OCI-LY7 (cell line): ENCODE measurements around the gene CD1B. TPM values are rescaled to one million over a fixed set of nuclear protein-coding genes. Genes with fewer than 3 reads are reported as not detected.

Source experiments
- BruUV-seq: library from RNA; stranded (reverse); fragments of 400-500 nt; replicated peaks from 2 replicates; lab custom pipeline; 2021; lab: Mats Ljungman, UMichigan
- CTCF ChIA-PET: fragments of 300-600 bp; sonication (Branson Sonifier 250); formaldehyde crosslinking; loops from one replicate; lab custom pipeline; 2022; ENCODE audit warnings: antibody characterized with exemption; ENCODE audit not compliant: unreplicated experiment; lab: Charles Lee
- POLR2A ChIA-PET: fragments of 300-600 bp; sonication (Branson Sonifier 250); formaldehyde crosslinking; loops from one replicate; lab custom pipeline; 2022; ENCODE audit warnings: antibody characterized with exemption; lab: Charles Lee
- DNase-seq: peaks from one replicate; pipeline ENCODE4 v3.0.0-alpha.2; 2015; ENCODE audit warnings: low spot score
- H2AFZ ChIP-seq: fragments of 200-600 bp; sonication (generic), shearing (Covaris generic); 2 replicates; pipeline ENCODE4 v1.6.1; 2014; ENCODE audit warnings: mild to moderate bottlenecking, antibody characterized with exemption, low read length, moderate library complexity
- H3K27ac ChIP-seq: fragments of 200-600 bp; sonication (generic); 2 replicates; pipeline ENCODE4 v1.5.1; 2014; ENCODE audit warnings: mixed run types, low read depth, mild to moderate bottlenecking, moderate library complexity, low read length, inconsistent platforms; ENCODE audit not compliant: poor library complexity, severe bottlenecking
- H3K36me3 ChIP-seq: fragments of 200-600 bp; sonication (generic); 2 replicates; pipeline ENCODE4 v1.6.1; 2014; ENCODE audit warnings: mild to moderate bottlenecking, antibody characterized with exemption, low read length, moderate library complexity, mixed read lengths; ENCODE audit not compliant: insufficient read depth
- H3K4me1 ChIP-seq: fragments of 200-600 bp; sonication (generic); 2 replicates; pipeline ENCODE4 v1.5.1; 2014; ENCODE audit warnings: mild to moderate bottlenecking, low read length; ENCODE audit not compliant: insufficient read depth, poor library complexity, severe bottlenecking
- H3K4me2 ChIP-seq: fragments of 200-600 bp; sonication (generic); 2 replicates; pipeline ENCODE4 v1.6.1; 2014; ENCODE audit warnings: mild to moderate bottlenecking, low read length
- H3K4me3 ChIP-seq: fragments of 200-600 bp; sonication (generic); 2 replicates; pipeline ENCODE4 v1.5.1; 2014; ENCODE audit warnings: mild to moderate bottlenecking, low read depth, low read length; ENCODE audit not compliant: poor library complexity, severe bottlenecking
- H3K79me2 ChIP-seq: fragments of 200-600 bp; sonication (generic); 2 replicates; pipeline ENCODE4 v1.6.1; 2016; ENCODE audit warnings: low read depth, mild to moderate bottlenecking, low read length, moderate library complexity, mixed read lengths; ENCODE audit not compliant: insufficient read depth
- H3K9me2 ChIP-seq: fragments of 200-600 bp; sonication (generic); 2 replicates; pipeline ENCODE4 v1.6.1; 2016; ENCODE audit warnings: mild to moderate bottlenecking, low read length, mixed read lengths; ENCODE audit not compliant: insufficient read depth
- H3K9me3 ChIP-seq: fragments of 200-600 bp; sonication (generic); 2 replicates; pipeline ENCODE4 v1.6.1; 2014; ENCODE audit warnings: mild to moderate bottlenecking, mixed run types, low read length, mixed read lengths
- H4K20me1 ChIP-seq: fragments of 200-600 bp; sonication (generic); 2 replicates; pipeline ENCODE4 v1.6.1; 2014; ENCODE audit warnings: mild to moderate bottlenecking, antibody characterized with exemption, low read length, moderate library complexity, mixed read lengths; ENCODE audit not compliant: insufficient read depth
- CTCF ChIP-seq: fragments of 200-600 bp; sonication (generic); conservative IDR thresholded peaks from 2 replicates; pipeline ENCODE4 v1.5.1; 2014; ENCODE audit warnings: mild to moderate bottlenecking, antibody characterized with exemption, low read length, moderate library complexity, mixed read lengths
- EZH2phosphoT487 ChIP-seq: fragments of 200-600 bp; sonication (generic); IDR thresholded peaks from 2 replicates; pipeline ENCODE4 v1.6.1; 2018; ENCODE audit warnings: low read depth, borderline replicate concordance, mild to moderate bottlenecking, mixed run types, antibody characterized with exemption, low read length, moderate library complexity, mixed read lengths
- intact Hi-C: fragments of 100-400 bp; cut with micrococcal nuclease; formaldehyde crosslinking; loops from one replicate; pipeline ENCODE4 v1.10.0; 2022; ENCODE audit not compliant: unreplicated experiment
- total RNA-seq, 2 experiments: library from RNA; depleted of rRNA in 1 of 2; stranded (reverse); fragments of >200 nt in 1 of 2; shearing (Covaris generic) in 1 of 2; gene quantifications; 2 replicates each; pipeline ENCODE4 v1.2.3, GENCODE V29; 2014 to 2022

The CD1B gene
- total RNA-seq, 2 experiments from 2014 or later = not detected

- ChIA-PET CTCF (no interaction called here), POLR2A (no interaction called here)
- Histone ChIP-seq H3K79me2 (no peaks in the 10 kb centered on the region), H3K9me2 (no peaks in the 10 kb centered on the region), H3K9me3 (no peaks in the 10 kb centered on the region), H3K36me3 (no peaks in the 10 kb centered on the region), H3K4me1 (peaks cover 25% of the 10 kb centered on the region), H3K4me3 (no peak overlapping the region), H3K27ac (no peak overlapping the region), H3K4me2 (no peak overlapping the region), H4K20me1 (no peaks in the 10 kb centered on the region), H2AFZ (no peak overlapping the region)
- no peak for TF ChIP-seq EZH2phosphoT487
- TF ChIP-seq CTCF = no peak
- intact Hi-C loops = no loop called here
- no TSS peak for BruUV-seq
- no peak for DNase-seq
Measured at GRCh38 chr1:158331106-158331425, 265 bp downstream of the CD1B start.

- no peaks in the 10 kb centered on the region for H3K9me3 ChIP-seq
- intact Hi-C loops = loop anchor here (1.0 kb wide), 1 partner anchor 84 kb away; no protein-coding TSS in a partner anchor
- H3K79me2 ChIP-seq = no peaks in the 10 kb centered on the region
- no peak overlapping the region for H3K27ac ChIP-seq
- H3K4me1 ChIP-seq = peaks cover 25% of the 10 kb centered on the region
- H3K36me3 ChIP-seq = no peaks in the 10 kb centered on the region
- H3K4me3 ChIP-seq = no peak overlapping the region
- H2AFZ ChIP-seq = no peak overlapping the region
- no TSS peak for BruUV-seq
- CTCF ChIA-PET = interaction anchor here (2.0 kb wide), 2 partner anchors 83 to 127 kb away, joined by 13 to 15 read pairs; no protein-coding TSS in a partner anchor
- no peaks in the 10 kb centered on the region for H3K9me2 ChIP-seq
- no peak for TF ChIP-seq EZH2phosphoT487
- no peak for DNase-seq
- no peak overlapping the region for H3K4me2 ChIP-seq
- POLR2A ChIA-PET = interaction anchor here (1.0 to 1.2 kb wide), 2 partner anchors 83 to 127 kb away, joined by 3 read pairs; no protein-coding TSS in a partner anchor
- no peaks in the 10 kb centered on the region for H4K20me1 ChIP-seq
Measured at GRCh38 chr1:158330391-158331105, 783 bp downstream of the CD1B start.

- Histone ChIP-seq H3K4me1 (peaks cover 19% of the 10 kb centered on the region), H3K4me3 (no peak overlapping the region), H3K9me3 (no peaks in the 10 kb centered on the region), H3K9me2 (no peaks in the 10 kb centered on the region), H3K79me2 (no peaks in the 10 kb centered on the region), H3K36me3 (no peaks in the 10 kb centered on the region), H3K27ac (no peak overlapping the region), H3K4me2 (0 out of 2 replicates have a peak overlapping the region, but pooled peaks have one; percentile 24), H2AFZ (no peak overlapping the region), H4K20me1 (no peaks in the 10 kb centered on the region)
- no TSS peak for BruUV-seq
- DNase-seq = peak; percentile 68
- POLR2A ChIA-PET = interaction anchor here (1.0 to 1.2 kb wide), 3 partner anchors 29 to 126 kb away, joined by 3 read pairs; no protein-coding TSS in a partner anchor
- CTCF ChIA-PET = interaction anchor here (2.0 kb wide), 2 partner anchors 82 to 126 kb away, joined by 13 to 15 read pairs; no protein-coding TSS in a partner anchor
- TF ChIP-seq EZH2phosphoT487 (no peak), CTCF (peak; percentile 92)
- intact Hi-C loops = loop anchor here (1.0 kb wide), 2 partner anchors 83 to 125 kb away; no protein-coding TSS in a partner anchor
Measured at GRCh38 chr1:158329733-158330132, 1.6 kb downstream of the CD1B start.
